Measurements from ENCODE around the gene FOXI1. TPM values are rescaled to one million over a fixed set of nuclear protein-coding genes. Genes with fewer than 3 reads are reported as not detected.

FOXI1 gene
- 0.69 TPM for total RNA-seq

DNA sequence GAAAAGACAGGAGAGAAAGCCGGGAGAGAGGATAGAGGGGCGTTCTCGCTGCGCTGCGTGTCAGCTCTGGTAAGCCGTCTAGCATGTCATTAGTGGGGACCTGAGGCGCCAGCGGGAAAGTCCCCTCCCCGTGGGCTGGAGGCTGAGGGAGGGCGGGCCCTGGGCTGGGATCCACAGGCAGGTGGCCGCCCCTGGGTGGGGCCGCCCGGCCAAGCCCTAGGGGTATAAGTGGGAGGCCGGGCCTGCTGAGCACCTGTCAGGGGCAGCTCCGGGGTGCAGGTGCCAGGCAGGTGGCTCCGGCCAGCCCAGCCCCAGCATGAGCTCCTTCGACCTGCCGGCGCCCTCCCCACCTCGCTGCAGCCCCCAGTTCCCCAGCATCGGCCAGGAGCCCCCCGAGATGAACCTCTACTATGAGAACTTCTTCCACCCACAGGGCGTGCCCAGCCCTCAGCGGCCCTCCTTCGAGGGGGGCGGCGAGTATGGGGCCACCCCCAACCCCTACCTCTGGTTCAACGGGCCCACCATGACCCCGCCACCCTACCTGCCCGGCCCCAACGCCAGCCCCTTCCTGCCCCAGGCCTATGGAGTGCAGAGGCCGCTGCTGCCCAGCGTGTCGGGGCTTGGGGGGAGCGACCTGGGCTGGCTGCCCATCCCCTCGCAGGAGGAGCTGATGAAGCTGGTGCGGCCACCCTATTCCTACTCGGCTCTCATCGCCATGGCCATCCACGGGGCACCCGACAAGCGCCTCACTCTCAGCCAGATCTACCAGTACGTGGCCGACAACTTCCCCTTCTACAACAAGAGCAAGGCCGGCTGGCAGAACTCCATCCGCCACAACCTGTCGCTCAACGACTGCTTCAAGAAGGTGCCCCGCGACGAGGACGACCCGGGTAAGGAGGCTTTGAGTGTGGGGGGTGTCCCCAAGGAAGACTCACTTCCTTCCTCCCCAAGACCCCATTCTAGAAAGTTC, at the start of gene FOXI1:
FOXI1 (plus strand) TSS at position 256 of the 970 bp plus-strand sequence; CDS start at position 317, 61 bp downstream.
- DNase-seq (ENCODE audit: low spot score): no peak

- no peak for DNase-seq (ENCODE audit: low spot score)
These were observed 49.0 kb upstream of the FOXI1 start for GRCh38 chr5:170056561-170057267.

DNA sequence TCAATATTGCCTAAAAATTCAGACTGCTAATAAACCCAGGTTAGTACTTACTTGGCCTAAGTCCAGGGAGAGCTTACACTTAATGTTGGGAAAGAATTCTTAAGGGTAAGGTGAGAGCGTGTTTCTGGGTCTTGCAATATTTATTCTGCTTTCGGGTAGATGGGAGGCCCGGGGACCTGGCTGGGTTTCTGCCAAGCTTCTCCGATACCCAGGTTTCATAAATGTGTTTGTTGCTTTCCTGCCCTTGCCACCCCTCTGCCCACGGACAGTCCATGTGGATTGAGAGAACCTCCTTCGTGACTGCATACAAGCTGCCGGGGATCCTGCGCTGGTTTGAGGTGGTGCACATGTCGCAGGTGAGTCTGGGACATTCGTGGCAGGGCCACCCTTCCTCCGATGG, 48.4 kb upstream of the FOXI1 start:
- DNase-seq (ENCODE audit: low spot score): no peak

DNA sequence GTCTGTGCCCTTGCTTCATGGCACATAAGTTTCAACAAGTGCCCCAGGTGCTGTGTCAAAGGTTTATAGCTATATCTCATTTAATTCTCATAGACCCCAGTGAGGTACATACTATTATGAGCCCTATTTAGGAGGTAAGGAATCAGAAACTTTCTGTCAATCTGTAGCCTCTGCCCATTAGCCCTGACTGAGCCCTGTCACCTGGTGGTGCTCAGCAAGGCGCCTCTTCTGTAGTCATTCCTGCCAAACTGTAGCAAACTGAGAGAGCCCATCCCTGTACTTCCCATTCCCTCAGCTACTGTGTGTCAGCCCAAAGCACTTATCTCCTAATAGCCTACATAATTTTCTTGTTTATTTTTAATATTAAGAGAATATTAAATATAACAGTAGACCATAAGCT, 46.5 kb upstream of the FOXI1 start:
- DNase-seq (ENCODE audit: low spot score): no peak

GRCh38 chr5:170067152-170067551, 38.5 kb upstream of the FOXI1 start:
- DNase-seq (ENCODE audit: low spot score): no peak

DNA sequence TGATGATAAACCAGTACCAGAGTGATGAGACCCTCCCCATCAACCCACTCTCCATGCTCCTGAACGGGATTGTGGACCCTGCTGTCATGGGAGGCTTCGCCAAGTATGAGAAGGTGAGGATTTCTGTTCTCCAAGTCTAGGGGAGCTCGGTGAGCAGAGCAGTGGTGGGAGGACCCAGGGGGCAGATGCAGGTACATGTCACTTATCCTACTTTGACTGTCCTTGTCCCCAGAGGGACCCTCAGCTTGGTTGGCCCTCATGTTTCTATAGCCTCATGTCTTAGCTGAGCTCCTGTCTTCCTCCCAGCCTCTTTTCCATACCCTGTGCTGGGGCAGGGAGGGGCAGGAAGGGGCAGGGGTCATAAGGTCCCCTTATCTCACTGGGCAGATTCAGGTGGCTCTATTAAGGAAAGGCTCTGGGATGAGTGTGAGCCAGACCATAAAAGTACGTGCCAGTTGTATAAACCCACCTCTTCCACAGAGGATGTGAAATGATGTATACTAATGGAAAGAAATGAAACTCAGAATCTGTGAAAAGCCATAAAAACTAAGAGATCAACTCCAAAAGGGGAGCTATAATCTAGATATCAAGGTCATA, 38.0 kb upstream of the FOXI1 start:
- no peak for DNase-seq (ENCODE audit: low spot score)

DNA sequence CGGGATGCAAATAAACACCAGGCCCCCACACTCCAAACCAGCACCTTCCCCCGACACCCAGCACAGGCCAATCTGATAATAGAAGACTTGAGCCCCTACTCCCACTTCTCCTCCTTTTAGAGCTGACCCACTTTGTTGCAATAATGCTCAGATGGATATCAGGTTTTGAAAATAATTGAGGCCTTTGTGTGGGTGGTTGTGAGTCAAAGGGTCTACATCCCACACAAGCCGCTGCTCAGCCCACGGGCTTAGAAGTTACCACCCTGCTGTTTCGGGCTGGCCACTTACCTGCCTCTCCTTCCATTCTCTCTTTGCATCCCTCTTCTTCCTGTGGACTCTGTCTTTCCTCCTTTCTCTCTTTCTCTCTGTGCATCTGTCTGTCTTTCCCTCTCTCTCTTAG, 36.2 kb upstream of the FOXI1 start:
- DNase-seq (ENCODE audit: low spot score): no peak

GRCh38 chr5:170070556-170071412, 34.9 kb upstream of the FOXI1 start:
- DNase-seq (ENCODE audit: low spot score): no peak

DNA sequence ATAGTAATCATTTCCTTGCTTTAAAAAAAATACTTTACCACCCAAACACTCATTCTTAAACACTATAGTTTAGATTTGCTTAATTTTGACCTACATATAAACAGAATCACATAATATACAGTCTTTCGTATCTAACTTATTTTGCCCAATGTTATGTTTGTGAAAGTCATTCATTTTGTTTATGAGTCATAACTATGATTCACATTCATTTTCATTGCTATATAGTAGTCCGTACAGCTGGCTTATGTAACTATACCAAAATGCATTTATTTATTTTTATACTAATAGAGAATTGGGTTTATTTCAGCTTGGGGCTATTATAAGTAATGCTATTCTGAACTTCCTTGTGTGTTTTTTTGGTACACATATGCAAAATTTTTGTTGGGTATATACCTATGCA, 33.9 kb upstream of the FOXI1 start:
- no peak for DNase-seq (ENCODE audit: low spot score)

- DNase-seq (ENCODE audit: low spot score): no peak
These were observed 30.0 kb upstream of the FOXI1 start for GRCh38 chr5:170075696-170076095.

- DNase-seq (ENCODE audit: low spot score): no peak
These were observed 29.5 kb upstream of the FOXI1 start for GRCh38 chr5:170076211-170076610.

DNA sequence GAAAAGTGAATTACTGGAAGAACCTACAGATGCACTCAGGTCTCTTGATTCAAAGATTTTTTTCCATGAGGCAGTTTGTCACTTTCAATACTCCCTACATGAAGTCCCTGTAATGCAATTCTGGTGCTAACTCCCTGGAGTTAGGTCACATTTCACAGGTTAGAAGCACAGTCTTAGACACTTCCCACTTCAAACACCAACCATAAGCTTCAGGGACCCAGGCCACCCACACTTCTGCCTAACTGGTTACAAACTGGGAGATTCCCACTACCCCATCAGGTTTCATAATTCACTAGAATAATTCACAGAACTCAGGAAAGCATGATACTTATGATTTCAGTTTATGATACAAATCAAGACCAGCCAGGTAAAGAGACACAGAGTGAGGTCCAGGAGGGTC, 29.0 kb upstream of the FOXI1 start:
- no peak for DNase-seq (ENCODE audit: low spot score)

DNA sequence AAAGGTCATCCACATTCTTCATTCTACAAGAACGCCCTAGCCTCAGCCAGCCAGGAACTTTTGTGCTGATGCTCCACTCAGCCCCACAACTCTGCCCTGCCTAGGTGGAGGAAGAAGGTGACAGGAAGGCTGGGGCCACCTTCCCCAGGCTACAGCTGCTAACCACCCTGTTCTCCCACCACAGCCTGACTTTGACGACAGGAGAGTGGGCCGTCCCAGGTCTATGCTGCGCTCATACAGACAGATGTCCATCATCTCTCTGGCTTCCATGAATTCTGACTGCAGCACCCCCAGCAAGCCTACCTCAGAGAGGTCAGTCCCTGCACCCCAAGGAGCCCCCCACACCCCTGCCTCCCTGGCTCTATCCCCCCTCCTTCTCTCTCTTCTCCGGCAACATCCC, 28.2 kb upstream of the FOXI1 start:
- no peak for DNase-seq (ENCODE audit: low spot score)

DNA sequence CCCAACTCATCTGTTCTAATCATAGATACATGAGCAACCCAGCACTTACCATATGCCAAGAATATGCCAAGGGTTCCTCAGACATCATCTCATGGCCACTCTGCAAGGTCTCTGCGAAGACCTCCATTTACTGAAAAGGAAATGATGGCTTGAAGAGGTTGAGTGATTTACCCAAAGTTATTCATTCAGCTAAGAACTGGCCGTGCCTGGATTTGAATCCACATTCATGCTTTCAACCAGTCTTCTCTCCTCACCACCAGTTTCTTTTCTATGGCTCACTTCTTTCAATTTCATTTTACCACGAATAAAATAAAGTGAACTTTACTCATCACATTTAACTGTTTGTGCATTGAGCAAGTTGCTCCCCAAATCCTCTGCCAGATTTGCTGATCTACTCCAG, 27.2 kb upstream of the FOXI1 start:
- DNase-seq (ENCODE audit: low spot score): no peak

DNA sequence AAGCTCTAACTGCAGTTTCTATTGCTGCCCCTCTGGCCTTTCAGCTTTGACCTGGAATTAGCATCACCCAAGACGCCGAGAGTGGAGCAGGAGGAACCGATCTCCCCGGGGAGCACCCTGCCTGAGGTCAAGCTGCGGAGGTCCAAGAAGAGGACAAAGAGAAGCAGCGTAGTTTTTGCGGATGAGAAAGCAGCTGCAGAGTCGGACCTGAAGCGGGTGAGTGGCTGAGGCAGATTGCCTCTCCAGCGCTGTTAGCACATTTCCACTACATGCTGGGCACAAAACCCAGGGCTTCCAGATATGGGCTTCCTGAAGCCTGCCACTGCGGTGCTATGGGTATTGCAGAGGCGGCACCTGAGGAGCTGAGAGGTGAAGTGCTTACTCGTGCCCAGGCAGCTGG, 26.8 kb upstream of the FOXI1 start:
- DNase-seq (ENCODE audit: low spot score): no peak

GRCh38 chr5:170080217-170080616, 25.5 kb upstream of the FOXI1 start:
- DNase-seq (ENCODE audit: low spot score): no peak

DNA sequence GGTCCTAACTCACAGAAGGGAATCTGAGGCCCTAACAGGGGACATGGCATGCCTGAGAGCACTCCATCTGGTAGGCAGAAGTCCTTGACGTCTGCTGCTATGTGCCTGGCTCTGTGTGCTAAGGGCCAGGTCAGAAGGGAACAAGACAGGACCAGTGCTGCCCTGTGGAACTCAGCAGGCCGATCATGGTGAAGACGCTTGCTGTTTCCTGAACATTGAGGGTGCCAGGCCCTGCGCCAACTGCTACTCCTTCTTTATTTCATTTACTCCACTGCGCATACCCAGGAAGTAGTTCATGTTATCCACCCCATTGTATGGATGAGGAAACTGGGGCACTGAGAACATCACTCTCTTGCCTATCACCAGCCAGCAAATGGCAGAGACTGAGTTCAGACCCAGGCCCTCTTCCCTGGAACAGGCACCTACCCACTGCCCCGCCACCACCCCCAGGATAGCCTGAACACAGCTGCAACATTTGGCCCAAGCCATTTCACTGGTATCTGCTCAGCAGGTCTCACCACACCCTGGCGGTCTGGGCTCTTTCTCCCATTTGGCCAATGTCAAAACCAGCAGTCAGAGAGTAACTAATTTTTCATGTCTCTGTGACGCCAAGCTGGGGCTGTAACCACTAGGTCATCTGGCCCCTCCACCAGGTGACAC, 24.8 kb upstream of the FOXI1 start:
- DNase-seq (ENCODE audit: low spot score): no peak

- no peak for DNase-seq (ENCODE audit: low spot score)
These were observed 24.1 kb upstream of the FOXI1 start for GRCh38 chr5:170081616-170082015.

DNA sequence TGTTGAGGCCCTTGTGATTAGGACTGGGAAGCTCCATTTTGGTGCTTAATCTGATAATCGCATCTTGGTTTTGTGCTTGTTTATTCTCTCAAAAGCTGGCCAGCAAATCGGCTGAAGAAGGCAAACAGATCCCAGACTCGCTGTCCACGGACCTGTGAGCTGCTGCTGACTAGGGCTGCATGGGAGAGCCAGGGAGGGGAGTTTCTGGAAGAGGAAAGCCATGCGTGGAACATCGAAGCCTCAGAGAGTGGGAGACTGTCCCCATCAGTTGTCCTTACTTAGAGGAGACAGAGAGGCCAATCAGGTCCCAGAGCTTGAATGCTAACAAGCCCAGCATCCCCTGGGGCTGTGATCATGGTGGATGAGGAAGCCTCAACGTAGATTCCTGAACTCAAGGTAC, 23.0 kb upstream of the FOXI1 start:
- DNase-seq (ENCODE audit: low spot score): no peak

- no peak for DNase-seq (ENCODE audit: low spot score)
These were observed 18.4 kb upstream of the FOXI1 start for GRCh38 chr5:170087168-170087817.

Measured in mucosa of gallbladder (tissue), 1 donor.